OCI-M1 (cell line): ENCODE data around the gene CCR9.

ENCODE experiments used
- DNase-seq: peaks from one replicate; lab custom pipeline; 2025; lab: John Stamatoyannopoulos, UW

CCR9 gene

DNA sequence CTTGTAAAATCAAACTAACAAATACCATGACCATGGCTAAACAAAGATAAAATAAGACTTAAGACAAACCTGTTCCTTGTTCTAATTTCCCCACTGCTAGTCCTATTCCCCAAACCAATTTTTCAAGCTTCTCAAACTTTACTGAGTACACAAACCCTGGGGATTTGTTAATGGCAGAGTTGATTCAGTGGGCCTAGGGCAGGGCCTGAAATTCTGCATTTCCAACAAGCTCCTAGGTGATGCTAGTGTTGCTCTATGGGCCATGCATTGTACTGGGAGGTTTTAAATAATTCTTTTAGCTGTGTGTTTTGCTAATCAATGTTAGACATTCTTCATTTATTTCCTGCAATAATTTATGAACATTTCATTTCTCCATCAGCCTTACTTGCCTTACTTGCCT lies 13.3 kb upstream of the CCR9 start:
- no peak for DNase-seq

DNA sequence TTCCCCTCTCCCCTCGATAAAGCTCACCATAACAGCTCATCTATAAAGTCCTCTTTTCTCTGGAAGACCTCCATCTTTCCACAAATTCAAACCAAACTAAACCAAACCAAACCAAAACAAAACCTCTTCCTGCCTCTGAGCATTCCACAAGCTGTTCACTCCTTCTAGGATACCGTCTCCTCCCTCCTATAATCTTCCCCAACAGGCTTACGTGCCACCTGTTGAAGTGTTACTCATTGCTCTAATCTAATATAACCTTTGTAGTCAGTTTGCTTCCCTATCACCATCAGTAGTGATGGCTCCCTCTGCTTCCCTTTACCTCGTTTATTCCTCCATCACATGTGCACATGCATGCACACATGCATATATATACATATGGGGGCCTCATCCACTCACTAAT lies 12.7 kb upstream of the CCR9 start:
- DNase-seq = no peak

DNA sequence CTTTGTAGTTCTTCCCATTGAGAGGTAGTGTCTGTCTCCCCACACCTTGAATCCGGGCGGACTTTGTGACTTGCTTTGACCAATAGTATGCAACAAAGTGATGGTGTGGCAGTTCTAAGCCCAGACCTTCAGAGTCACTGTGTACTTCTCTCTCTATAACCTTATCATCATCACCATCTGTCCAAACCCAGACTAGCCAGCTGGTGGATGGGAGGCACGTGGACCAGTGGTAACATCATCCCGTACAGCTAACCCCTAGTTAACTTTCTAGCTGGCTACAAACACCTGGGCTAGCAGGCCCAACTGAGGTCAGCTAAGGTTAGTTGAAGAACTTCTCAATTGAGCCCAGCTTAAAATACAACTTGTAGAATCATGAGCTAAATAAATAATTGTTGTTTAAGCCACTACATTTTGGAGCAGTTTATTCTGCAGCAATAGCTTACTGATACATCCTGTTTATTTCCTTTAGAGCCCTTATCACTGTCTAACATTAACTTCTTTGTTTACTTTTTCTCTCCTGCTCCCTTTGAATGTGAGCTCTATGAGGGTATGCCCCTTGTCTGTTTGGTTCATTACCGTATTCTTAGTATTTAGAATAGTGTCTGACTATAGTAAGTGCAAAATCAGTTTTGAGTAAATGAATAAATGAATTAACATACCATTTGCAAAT lies 11.5 kb upstream of the CCR9 start:
- peak; percentile 16 for DNase-seq

DNA sequence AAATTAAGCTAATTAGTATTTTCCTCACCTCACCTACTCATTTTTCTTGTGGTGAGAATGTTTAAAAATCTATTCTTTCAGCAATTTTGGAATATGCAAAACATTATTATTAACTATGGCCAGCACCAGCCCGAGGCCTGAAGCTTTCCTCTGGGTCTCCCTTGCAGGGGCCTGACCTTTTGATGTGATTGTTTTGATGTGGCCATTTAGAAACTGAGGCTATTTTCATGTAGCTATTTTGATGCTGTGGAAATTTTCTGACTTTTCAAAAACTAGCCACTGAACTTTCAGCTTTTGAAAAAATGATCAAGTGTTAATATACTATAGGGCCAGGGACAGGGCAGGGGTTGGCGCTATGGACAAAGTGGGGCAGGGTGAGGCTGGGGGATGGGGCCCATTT lies 8.2 kb upstream of the CCR9 start:
- DNase-seq = no peak

DNA sequence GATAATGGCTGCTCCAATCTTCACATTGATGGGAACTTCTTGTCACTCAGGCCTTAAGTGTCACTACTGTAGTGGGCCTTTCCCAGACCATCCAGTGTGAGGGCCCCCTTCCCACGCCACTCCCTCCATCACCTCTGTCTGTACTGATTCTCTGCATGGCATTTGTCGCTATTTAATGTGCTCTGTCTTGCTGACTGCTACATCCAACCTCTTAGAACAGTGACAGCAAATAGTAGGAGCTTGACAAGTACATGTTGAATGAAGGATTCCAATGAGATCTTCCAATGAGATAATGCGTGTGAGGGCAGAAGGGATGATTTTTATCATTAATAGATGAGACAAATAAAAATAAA lies 5.6 kb upstream of the CCR9 start:
- no peak for DNase-seq

DNA sequence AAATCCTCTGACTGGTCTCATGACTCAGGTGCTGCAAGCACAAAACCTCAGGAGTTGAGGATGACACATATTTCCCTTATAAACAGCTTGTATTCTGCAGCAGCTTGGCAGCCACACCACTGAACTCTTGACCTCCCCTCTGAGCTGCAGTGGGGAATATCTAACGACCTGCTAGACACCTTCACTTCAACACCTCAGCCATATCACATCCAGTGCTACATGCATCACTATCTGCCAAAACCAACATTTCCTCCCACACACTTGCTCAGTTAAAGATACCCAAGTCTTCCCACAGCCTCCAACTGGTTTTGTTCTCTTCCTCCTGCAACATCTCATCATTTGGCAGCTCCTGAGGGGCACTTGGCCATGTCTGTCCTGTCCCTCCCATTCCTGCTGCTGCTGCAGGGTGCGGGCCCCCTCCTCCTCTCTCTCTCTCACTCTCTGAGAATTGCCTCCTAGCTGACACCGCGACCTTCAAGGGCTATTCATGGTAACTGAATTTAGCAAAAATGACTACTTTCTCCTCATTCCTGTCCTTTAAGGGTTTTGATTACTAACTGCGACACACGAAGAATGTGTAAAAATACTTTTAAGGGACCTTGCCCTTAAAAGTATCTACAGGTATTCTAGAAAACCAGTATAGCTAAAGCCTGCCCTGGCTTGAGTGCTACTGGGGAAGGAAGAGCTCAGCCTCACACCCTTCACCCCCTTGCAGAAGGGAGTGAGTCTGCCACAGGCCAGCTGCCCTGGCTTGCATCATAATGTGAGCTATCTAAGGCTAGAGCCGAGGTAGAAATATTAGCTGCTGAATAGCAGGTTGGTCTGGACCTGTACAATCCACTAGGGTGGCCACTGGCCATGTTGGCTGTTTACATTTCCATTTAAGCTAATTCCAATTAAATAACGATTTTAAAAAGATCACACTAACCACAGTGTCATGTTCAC lies 5.0 kb upstream of the CCR9 start:
- peak; percentile 57 for DNase-seq

DNA sequence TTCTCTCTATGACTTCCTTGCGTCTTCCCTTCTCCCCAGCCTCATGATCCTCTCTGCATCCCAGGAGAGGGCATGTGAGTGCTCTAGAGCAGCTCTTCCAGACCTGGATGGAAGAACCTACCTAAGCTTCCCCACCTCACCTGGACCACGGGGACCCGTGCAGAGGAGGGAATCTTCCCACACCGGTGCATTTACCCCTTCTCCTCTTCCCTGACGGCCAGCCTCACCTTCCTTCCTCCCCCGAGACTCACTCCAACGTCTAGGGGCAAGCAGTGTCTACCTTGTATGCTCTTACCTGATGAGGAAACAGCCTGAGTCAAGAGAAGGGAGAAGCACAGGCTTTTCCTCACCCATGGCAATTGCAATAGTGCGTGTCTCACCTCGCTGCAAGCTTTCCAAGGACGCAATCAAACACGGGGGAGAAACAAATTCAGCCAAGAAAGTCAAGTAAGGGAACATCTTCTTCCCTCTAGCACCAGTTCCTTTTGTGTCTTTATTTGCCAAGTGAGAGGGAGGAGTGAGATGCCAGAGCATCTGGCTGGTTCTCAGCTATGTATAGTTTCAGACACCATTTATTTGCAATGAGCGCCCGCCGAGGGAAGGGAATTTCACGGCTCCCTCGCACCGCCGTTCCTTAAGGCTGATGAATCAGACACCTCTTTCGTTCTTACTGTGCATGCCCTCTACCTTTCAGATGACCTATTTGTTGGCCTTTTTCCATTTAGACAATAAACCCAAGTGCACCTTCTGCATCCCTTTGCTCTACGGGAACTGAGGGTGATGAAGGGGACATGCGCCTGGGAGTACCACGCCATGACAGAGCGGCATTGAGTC lies 1.8 kb upstream of the CCR9 start:
- DNase-seq = no peak

DNA sequence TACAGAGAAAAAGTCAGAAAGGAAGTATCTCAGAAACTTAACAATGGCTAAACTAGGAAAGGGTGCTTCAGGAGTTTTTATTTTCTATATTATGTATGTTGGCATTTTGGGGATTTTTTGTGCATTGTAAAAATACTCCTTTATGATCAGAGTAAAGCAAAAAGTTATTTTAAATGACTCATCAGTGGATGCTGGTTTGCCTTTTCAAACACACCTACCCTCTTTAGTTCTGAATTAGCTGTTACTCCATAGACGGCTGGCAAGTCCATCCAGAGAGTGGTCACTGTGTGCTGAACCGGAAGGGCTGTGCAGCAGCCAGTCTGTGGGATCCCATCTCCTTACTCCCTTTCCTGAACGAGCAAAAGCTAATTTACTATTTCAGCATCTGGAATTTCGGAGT lies 942 bp downstream of the CCR9 start:
- DNase-seq = no peak

DNA sequence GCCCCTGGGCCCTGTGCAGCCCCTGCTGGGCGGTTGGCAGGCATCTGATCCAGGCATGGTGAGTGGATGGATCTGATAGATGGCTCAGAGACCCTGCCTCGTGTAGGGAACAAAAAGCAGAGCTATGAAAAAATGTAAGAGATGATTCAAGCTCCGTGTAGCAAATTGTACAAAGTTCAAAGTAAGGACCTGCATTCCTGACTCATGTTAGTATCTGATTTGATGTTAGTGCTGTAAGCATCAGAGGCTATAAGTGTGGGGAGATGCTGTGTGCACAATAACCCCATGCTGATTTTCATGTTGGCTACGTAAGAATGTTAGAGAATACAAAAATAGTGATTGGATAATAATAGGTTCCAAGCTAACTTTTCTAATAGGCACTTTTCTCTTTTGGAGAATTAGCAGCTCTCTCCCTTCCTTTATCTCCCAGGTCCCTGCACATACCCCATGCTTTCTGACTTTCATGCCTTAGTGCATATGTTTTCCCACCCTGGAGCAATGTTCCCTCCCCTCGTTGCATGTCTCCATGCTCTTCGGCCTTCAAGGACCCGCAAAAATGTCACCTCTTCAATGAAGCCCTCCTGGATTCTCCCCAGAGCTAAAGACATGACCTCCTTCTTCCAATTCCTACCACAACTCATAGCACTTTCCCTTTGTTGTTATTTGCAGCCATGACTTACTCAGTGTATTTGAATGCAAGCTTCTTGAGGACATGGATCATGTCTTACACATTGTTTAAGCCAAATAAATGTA lies 1.6 kb downstream of the CCR9 start:
- no peak for DNase-seq

DNA sequence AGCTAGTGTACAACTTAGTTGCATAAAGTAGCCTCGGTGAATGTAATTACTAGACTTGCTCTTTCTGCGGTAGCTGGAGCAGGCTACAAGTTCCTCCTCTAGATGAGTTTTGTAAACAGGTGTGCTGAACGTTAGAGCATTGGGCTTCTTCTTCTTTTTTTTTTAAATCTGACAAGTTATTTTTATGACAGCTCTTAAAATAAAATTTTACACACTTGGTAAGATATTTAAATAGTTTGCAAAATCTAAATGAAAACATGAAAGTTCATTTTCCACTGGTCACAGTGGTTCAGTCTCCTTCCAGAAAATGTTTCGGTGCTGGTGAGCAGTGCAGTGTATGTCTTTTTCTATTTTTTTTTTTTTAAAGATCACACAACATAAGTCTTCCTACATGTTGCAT lies 3.0 kb downstream of the CCR9 start:
- DNase-seq = no peak

DNA sequence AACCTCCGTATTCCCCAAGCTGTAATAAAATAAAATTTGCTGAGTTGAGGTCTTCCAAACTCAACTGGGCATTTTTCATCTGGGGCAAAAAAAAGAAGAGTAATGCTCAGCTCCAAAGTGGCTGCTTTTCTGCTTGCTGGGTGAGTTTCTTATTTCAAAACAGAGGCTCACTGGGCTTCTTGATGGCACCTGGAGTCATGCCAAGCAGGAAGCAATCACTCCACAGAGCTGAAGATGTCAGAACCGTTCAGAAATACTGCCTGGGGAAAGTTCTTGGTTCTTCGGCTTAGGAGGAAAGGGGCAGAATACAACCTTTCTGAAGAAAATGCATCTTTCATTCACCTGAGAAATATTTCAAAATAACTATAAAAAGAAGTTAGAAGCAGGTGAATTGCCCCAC lies 4.1 kb downstream of the CCR9 start:
- no peak for DNase-seq

DNA sequence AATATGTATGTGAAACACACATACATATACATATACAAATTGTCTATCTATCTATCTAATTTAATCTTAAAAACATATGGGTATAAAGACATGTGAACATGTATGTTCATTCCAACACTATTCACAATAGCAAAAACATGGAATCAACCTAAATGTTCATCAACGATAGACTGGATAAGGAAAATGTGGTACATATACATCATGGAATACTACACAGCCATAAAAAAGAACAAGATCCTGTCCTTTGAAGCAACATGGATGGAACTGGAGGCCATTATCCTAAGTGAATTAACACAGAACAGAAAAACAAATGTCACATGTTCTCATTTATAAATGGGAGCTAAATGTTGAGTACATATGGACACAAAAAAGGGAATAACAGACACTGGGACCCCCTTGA lies 5.8 kb downstream of the CCR9 start:
- DNase-seq = no peak

DNA sequence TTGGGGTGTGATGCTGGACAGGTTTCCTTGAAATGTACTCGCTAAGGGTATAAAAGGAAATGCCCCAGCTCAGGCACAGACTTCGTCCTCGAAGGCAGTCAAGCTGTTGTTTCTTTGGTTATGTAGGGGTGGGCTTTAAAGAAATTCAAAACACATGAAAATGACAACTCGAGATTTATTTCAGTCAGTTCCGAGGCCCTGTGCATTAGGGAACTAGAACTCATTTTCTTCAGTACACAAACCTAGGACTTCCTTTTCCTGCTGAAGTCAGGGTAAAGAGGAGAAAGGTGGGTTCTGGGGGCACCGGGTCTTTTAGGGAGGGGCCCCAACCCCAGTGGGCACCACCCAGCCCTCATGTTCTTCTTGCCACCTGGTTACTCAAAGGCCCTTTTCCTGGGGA lies 7.7 kb downstream of the CCR9 start:
- no peak for DNase-seq

DNA sequence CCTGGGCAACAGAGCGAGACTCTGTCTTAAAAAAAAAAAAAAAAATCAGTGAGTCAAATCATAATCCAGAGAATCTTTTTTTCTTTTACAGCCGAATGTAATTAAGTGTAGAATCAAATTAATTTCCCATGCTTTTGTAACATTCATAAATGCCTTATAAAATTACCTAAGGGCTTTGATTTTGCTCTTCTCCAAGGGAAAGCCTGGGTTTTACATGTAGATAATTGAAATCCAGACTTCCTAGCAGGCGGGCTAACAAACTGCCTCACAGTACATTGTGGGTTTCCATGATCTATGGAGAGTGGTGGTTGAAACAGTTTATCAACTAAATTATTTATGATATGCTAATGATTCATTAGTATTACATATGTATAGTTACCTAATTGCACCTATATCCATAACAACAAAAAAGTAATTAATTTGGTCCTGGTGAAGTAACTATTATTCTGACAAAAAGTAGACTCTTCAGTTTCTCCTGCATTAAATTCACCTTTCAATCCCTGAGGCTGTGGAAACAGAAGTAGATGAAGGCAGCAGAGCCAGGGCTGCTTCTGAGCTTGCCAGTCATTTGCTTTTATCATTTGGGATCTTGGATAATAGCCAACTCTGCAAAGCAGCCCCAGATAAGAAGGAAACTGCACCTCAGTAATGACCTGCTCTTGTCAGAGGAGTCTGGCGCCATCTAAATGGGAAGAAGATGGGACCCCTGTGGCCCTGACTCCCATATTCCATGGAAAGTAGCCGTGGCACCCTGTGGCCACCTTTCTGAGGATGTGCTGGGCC lies 9.5 kb downstream of the CCR9 start:
- DNase-seq = no peak

DNA sequence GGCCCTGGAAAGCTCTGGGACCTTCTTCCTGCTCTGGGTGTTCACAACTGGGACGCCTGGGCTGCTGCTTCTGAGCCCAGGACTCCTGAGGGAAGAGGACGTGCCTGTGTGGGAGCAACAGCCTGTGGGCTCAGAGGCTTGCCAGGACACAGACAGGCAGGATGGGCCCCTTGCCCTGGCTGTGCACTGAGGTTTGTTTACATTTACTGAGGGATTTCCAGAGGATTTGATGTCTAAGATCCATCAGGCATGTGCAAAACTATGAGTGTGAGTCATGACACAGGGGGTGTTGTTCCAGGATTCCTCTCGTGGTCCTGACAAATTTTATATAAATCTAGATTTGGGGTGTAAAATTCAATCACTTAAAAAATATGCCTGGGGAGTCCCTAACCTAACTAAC lies 10.6 kb downstream of the CCR9 start:
- no peak for DNase-seq

DNA sequence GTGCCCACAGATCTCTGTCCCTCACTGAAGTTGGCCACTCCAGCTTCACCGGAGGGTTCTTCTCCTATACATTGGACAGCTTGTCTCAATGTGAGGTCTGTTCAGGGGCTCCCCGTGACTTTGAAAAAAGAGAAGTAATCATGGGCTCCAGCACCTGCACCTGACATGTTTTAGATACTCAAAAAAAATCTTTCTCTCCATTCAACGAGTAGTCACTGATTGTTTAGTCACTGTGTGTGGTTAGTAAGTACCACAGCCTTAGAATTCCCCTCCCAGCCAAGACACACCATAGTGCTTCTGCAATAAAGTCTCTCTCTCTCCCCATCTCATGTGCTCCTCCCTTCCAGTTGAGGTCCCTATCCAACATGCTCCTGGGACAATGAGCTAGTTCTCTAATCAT lies 18.6 kb downstream of the CCR9 start:
- no peak for DNase-seq

DNA sequence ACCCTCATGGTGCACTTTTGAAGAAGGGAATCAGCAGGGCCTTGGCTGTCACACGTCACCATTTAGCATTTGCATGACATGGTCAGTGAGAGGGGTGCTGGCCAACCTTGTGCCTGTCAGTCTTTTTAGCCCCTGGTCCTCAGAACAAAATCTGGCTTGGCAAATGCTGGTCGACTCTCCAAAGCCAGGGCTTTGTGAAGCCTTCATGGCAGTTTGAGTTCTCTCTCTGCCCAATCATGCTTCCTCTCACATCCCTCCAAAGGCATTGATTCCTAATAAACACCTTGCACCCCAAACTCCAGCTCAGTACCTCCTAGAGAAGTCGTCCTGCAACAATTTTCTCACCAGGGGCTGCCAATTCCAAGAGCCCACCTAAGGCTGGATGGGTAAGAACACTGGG lies 19.4 kb downstream of the CCR9 start:
- DNase-seq = no peak

DNA sequence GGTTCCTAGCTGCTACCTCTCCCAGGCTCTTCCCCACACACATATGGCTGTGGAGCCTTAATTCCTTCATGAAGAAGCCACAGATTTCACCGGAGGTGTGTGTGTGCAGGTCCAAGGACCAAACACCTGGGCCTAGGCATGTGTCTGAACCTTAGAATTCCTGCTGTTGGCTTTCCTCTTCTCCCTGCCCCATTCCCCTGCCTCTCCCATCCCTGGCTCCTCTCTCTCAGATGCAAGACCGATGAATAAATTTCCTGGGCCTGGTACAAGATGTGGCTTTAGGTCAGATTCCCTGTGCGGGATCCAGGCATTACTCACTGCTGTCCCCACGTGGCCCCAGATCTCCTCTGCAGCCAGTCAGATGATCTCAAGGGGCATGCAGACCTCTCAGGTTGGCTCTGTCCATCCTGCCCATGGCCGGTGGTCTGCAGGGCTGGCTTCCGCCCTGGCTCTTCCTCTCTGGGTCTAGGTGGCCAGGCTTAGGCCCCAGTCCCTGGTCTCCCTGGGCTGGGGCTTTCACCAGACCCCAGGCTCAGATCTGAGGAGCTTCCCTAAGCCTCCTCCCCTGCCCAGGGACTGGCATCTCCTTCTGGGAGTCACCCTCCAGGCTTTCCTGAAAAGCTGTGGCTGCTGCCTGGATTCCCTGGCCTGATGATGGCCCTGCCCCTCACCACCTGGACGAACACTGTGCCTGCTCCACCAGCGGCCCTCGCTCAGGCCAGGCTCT lies 20.5 kb downstream of the CCR9 start:
- DNase-seq = peak; percentile 11

DNA sequence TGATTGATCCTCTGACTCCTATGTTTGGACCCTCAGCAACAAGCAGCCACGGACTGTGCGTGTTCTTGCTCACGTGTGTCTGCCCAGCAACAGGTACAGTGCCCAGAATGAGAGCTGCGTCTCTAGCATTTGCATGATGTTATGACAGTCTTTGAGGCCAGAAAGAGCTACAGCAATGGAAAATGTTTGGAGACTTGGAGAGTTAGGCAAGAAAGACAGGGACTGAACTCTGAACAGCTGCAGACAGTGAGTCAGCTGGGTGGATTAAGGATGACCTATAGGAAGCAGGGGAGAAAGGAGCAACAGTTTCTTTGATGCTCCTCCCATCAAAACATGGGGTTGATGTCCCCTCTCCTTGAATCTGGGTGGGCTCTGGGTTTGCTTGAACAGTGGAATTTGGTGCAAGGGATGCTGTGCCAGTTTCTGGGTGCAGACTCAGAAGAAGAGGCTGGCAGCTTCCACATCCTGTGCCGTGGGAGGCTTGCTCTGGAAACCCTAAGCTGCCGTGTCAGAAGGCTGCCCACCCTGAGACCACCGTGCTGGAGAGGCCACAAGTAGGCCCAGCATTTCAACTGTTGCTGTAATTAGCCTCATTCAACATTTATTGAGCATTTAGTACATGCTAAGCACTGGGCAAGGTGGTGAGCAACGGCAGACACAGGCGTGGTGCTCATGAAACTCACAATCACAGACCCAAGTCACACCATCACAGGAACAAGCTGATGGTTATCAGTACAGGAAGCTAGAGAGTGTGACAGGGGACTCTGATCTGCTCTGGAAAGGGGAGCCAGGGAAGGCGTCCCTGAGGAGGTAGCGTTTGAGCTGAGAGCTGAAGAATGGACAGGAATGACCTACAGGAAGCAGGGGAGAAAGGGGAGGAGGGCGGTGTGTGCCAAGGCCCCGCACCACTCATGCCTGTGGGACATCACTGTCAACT lies 21.7 kb downstream of the CCR9 start:
- no peak for DNase-seq
